Body of pancreas (tissue), 4 donors: ENCODE results near the gene SH3PXD2B.

Experiments
- CTCF ChIP-seq, 7 experiments: fragments of 450-650 bp in 4 of 7; fragments of 200-600 bp in 3 of 7; sonication (generic) in 3 of 7; IDR thresholded peaks; one replicate each; pipeline ENCODE4 v1.5.1; 2016 to 2019; ENCODE audit warnings: antibody characterized with exemption in 7 of 7
- POLR2A ChIP-seq, 3 donors: fragments of 450-650 bp; IDR thresholded peaks; one replicate each; pipeline ENCODE4 v1.6.1; 2016; ENCODE audit warnings: antibody characterized with exemption in 3 of 3, mild to moderate bottlenecking in 2 of 3

- TF ChIP-seq CTCF (IDR thresholded peaks at IDR 0.05) (no peak), POLR2A (IDR thresholded peaks at IDR 0.05) (no peak)
Observed at GRCh38 chr5:172319708-172320441, 134.4 kb downstream of the SH3PXD2B start.
